Neural progenitor cell (in vitro differentiated cells): ENCODE measurements around the gene ACVR1. TPM values are rescaled to one million over a fixed set of nuclear protein-coding genes. Genes with fewer than 3 reads are reported as not detected.

Experiments
- DNase-seq: peaks from one replicate; pipeline ENCODE4 v3.0.0-alpha.2; 2016; ENCODE audit warnings: low spot score
- H2AFZ ChIP-seq: fragments of 200-600 bp; sonication (generic); replicated peaks from 2 replicates; pipeline ENCODE4 v1.6.1; 2016; ENCODE audit warnings: antibody characterized with exemption
- H3F3A ChIP-seq: fragments of 200-600 bp; sonication (generic); 2 replicates; pipeline ENCODE4 v1.6.1; 2016; ENCODE audit warnings: antibody characterized with exemption, low read depth
- H3K27ac ChIP-seq: fragments of 200-600 bp; sonication (generic); 2 replicates; pipeline ENCODE4 v1.5.1; 2016; ENCODE audit warnings: mild to moderate bottlenecking
- H3K27me3 ChIP-seq: fragments of 200-600 bp; sonication (generic); 2 replicates; pipeline ENCODE4 v1.6.1; 2016; ENCODE audit warnings: mild to moderate bottlenecking, moderate library complexity
- H3K36me3 ChIP-seq: fragments of 200-600 bp; sonication (generic); 2 replicates; pipeline ENCODE4 v1.5.1; 2016
- H3K4me1 ChIP-seq: fragments of 200-600 bp; sonication (generic); 2 replicates; pipeline ENCODE4 v1.6.1; 2016; ENCODE audit warnings: mixed run types
- H3K4me2 ChIP-seq: fragments of 200-600 bp; sonication (generic); 2 replicates; pipeline ENCODE4 v1.6.1; 2016
- H3K4me3 ChIP-seq: fragments of 200-600 bp; sonication (generic); 2 replicates; pipeline ENCODE4 v1.5.1; 2016
- H3K79me2 ChIP-seq: fragments of 200-600 bp; sonication (generic); 2 replicates; pipeline ENCODE4 v1.6.1; 2016; ENCODE audit warnings: low read depth
- H3K9ac ChIP-seq: fragments of 200-600 bp; sonication (generic); 2 replicates; pipeline ENCODE4 v1.6.1; 2016
- H3K9me3 ChIP-seq: fragments of 200-600 bp; sonication (generic); 2 replicates; pipeline ENCODE4 v1.5.1; 2016; ENCODE audit warnings: low read depth
- H4K20me1 ChIP-seq: fragments of 200-600 bp; sonication (generic); 2 replicates; pipeline ENCODE4 v1.6.1; 2016; ENCODE audit warnings: low read depth
- H3K27ac Mint-ChIP-seq: 3 replicates; pipeline ENCODE4 v1.8.0; 2021; ENCODE audit warnings: mixed read lengths
- H3K27me3 Mint-ChIP-seq: 2 replicates; pipeline ENCODE4 v1.8.0; 2022; ENCODE audit warnings: low read depth, mild to moderate bottlenecking, inconsistent platforms, moderate library complexity, mixed read lengths; ENCODE audit not compliant: insufficient read depth
- H3K36me3 Mint-ChIP-seq: 3 replicates; pipeline ENCODE4 v1.8.0; 2021; ENCODE audit warnings: mixed read lengths
- H3K4me1 Mint-ChIP-seq: 3 replicates; pipeline ENCODE4 v1.8.0; 2021; ENCODE audit warnings: mixed read lengths
- H3K4me3 Mint-ChIP-seq: 3 replicates; pipeline ENCODE4 v1.8.0; 2021; ENCODE audit warnings: mild to moderate bottlenecking, moderate library complexity, mixed read lengths
- H3K9me3 Mint-ChIP-seq: 3 replicates; pipeline ENCODE4 v1.8.0; 2020; ENCODE audit warnings: mixed read lengths
- CTCF ChIP-seq: fragments of 200-600 bp; sonication (generic); IDR thresholded peaks from 2 replicates; pipeline ENCODE4 v1.5.1; 2017; ENCODE audit warnings: antibody characterized with exemption, mild to moderate bottlenecking
- EZH2 ChIP-seq: fragments of 200-600 bp; sonication (generic); IDR thresholded peaks from 2 replicates; pipeline ENCODE4 v1.6.1; 2017; ENCODE audit warnings: antibody characterized with exemption, mild to moderate bottlenecking, moderate library complexity
- EZH2phosphoT487 ChIP-seq: fragments of 200-600 bp; sonication (generic); IDR thresholded peaks from 2 replicates; pipeline ENCODE4 v1.6.1; 2017; ENCODE audit warnings: antibody characterized with exemption
- total RNA-seq: library from RNA; depleted of rRNA; stranded (reverse); fragments of >200 nt; gene quantifications from 2 replicates; pipeline ENCODE4 v1.2.3, GENCODE V29; 2015; ENCODE audit warnings: low replicate concordance

The ACVR1 gene
- total RNA-seq, 1 donor from 2014 or later, result 14.0 TPM

- Histone ChIP-seq H3K9ac (no peak overlapping the region), H3K9me3 (no peaks in the 10 kb centered on the region), H3K27ac (no peak overlapping the region), H3K79me2 (no peaks in the 10 kb centered on the region), H3K4me2 (no peak overlapping the region), H3K27me3 (no peaks in the 10 kb centered on the region), H3K36me3 (no peaks in the 10 kb centered on the region), H4K20me1 (no peaks in the 10 kb centered on the region), H3K4me1 (peaks cover 13% of the 10 kb centered on the region), H2AFZ (no peak overlapping the region), H3F3A (no peaks in the 10 kb centered on the region), H3K4me3 (no peak overlapping the region)
- no peak overlapping the region for H3K4me3 Mint-ChIP-seq
- H3K36me3 Mint-ChIP-seq, result no peaks in the 10 kb centered on the region
- peaks cover 13% of the 10 kb centered on the region for H3K27me3 Mint-ChIP-seq
- H3K4me1 Mint-ChIP-seq, result peaks cover 10% of the 10 kb centered on the region
- DNase-seq, result no peak
- peaks cover 2% of the 10 kb centered on the region for H3K9me3 Mint-ChIP-seq
- TF ChIP-seq CTCF (no peak), EZH2 (no peak), EZH2phosphoT487 (no peak)
- no peak overlapping the region for H3K27ac Mint-ChIP-seq
Observed at GRCh38 chr2:157922815-157923214, 46.7 kb upstream of the ACVR1 start.

- no peaks in the 10 kb centered on the region for H3K79me2 ChIP-seq
- H3K27me3 Mint-ChIP-seq, result peaks cover 13% of the 10 kb centered on the region
- H3K4me2 ChIP-seq, result no peak overlapping the region
- no peaks in the 10 kb centered on the region for H3K36me3 Mint-ChIP-seq
- peaks cover 13% of the 10 kb centered on the region for H3K4me1 ChIP-seq
- H3K27ac Mint-ChIP-seq, result no peak overlapping the region
- H3K9me3 Mint-ChIP-seq, result peaks cover 2% of the 10 kb centered on the region
- no peak overlapping the region for H2AFZ ChIP-seq
- no peaks in the 10 kb centered on the region for H3K27me3 ChIP-seq
- H3K9me3 ChIP-seq, result no peaks in the 10 kb centered on the region
- no peaks in the 10 kb centered on the region for H3K36me3 ChIP-seq
- H3K4me1 Mint-ChIP-seq, result peaks cover 10% of the 10 kb centered on the region
- no peaks in the 10 kb centered on the region for H4K20me1 ChIP-seq
- no peaks in the 10 kb centered on the region for H3F3A ChIP-seq
- TF ChIP-seq CTCF, result no peak
- TF ChIP-seq EZH2phosphoT487, result no peak
- TF ChIP-seq EZH2, result no peak
- no peak overlapping the region for H3K9ac ChIP-seq
- no peak overlapping the region for H3K4me3 Mint-ChIP-seq
- DNase-seq, result no peak
- no peak overlapping the region for H3K27ac ChIP-seq
- no peak overlapping the region for H3K4me3 ChIP-seq
Observed at GRCh38 chr2:157922336-157922735, 46.2 kb upstream of the ACVR1 start.

GRCh38 chr2:157920736-157921135, 44.6 kb upstream of the ACVR1 start:
- TF ChIP-seq EZH2, result no peak
- no peak for TF ChIP-seq CTCF
- no peak for TF ChIP-seq EZH2phosphoT487
- no peak overlapping the region for H2AFZ ChIP-seq
- peaks cover 2% of the 10 kb centered on the region for H3K9me3 Mint-ChIP-seq
- H3K4me3 Mint-ChIP-seq, result no peak overlapping the region
- H3K4me3 ChIP-seq, result no peak overlapping the region
- H3K27ac ChIP-seq, result no peak overlapping the region
- H3K4me1 Mint-ChIP-seq, result peaks cover 10% of the 10 kb centered on the region
- no peaks in the 10 kb centered on the region for H3K27me3 ChIP-seq
- no peak overlapping the region for H3K27ac Mint-ChIP-seq
- no peak for DNase-seq
- no peak overlapping the region for H3K9ac ChIP-seq
- H3K9me3 ChIP-seq, result no peaks in the 10 kb centered on the region
- H3F3A ChIP-seq, result no peaks in the 10 kb centered on the region
- H3K27me3 Mint-ChIP-seq, result peaks cover 11% of the 10 kb centered on the region
- H3K4me2 ChIP-seq, result no peak overlapping the region
- H3K36me3 ChIP-seq, result no peaks in the 10 kb centered on the region
- no peaks in the 10 kb centered on the region for H3K36me3 Mint-ChIP-seq
- H4K20me1 ChIP-seq, result no peaks in the 10 kb centered on the region
- no peaks in the 10 kb centered on the region for H3K79me2 ChIP-seq
- peaks cover 13% of the 10 kb centered on the region for H3K4me1 ChIP-seq
